ENCODE measurements around the gene PHLDB2.

The PHLDB2 gene

GRCh38 chr3:111965484-111965883 is 106.4 kb downstream of the PHLDB2 start:
- no peak for DNase-seq (ENCODE audit: low spot score)

- peak; percentile 75 for DNase-seq (ENCODE audit: low spot score)
Observed at GRCh38 chr3:111967068-111967467, 108.0 kb downstream of the PHLDB2 start.

- DNase-seq (ENCODE audit: low spot score), result peak; percentile 77
Observed at GRCh38 chr3:111967651-111968274, 108.7 kb downstream of the PHLDB2 start.

GRCh38 chr3:111968319-111969054 is 109.4 kb downstream of the PHLDB2 start:
- DNase-seq (ENCODE audit: low spot score), result no peak

- DNase-seq (ENCODE audit: low spot score), result no peak
Observed at GRCh38 chr3:111970376-111970775, 111.3 kb downstream of the PHLDB2 start.

- DNase-seq (ENCODE audit: low spot score), result no peak
Observed at GRCh38 chr3:111971533-111972130, 112.6 kb downstream of the PHLDB2 start.

- DNase-seq (ENCODE audit: low spot score), result no peak
Observed at GRCh38 chr3:111972891-111973290, 113.8 kb downstream of the PHLDB2 start.

- DNase-seq (ENCODE audit: low spot score), result no peak
Observed at GRCh38 chr3:111975131-111975530, 116.1 kb downstream of the PHLDB2 start.

- DNase-seq (ENCODE audit: low spot score), result no peak
Observed at GRCh38 chr3:111976254-111976653, 117.2 kb downstream of the PHLDB2 start.

- DNase-seq (ENCODE audit: low spot score), result peak; percentile 98
Observed at GRCh38 chr3:111978583-111979433, 119.7 kb downstream of the PHLDB2 start, which contains the start of gene ABHD10. TSS of gene ABHD10 (plus strand) at chr3:111979026. CDS start at chr3:111979062, 36 bp downstream.

- no peak for DNase-seq (ENCODE audit: low spot score)
Observed at GRCh38 chr3:111979434-111980038, 120.5 kb downstream of the PHLDB2 start.

- DNase-seq (ENCODE audit: low spot score), result no peak
Observed at GRCh38 chr3:111980716-111981456, 121.8 kb downstream of the PHLDB2 start.

GRCh38 chr3:111981457-111981763 is 122.3 kb downstream of the PHLDB2 start:
- DNase-seq (ENCODE audit: low spot score), result no peak

- DNase-seq (ENCODE audit: low spot score), result no peak
Observed at GRCh38 chr3:111984636-111985298, 125.7 kb downstream of the PHLDB2 start.

GRCh38 chr3:111986800-111987199 is 127.7 kb downstream of the PHLDB2 start:
- no peak for DNase-seq (ENCODE audit: low spot score)

- DNase-seq (ENCODE audit: low spot score), result peak; percentile 59
Observed at GRCh38 chr3:111989061-111989678, 130.1 kb downstream of the PHLDB2 start.

GRCh38 chr3:111993038-111993437 is 134.0 kb downstream of the PHLDB2 start:
- DNase-seq (ENCODE audit: low spot score), result no peak

GRCh38 chr3:111998636-111999483 is 139.8 kb downstream of the PHLDB2 start, which contains the start of gene TAGLN3:
TSS of gene TAGLN3 (plus strand) at chr3:111998922. CDS start at chr3:111999423, 501 bp downstream.
- no peak for DNase-seq (ENCODE audit: low spot score)
